Measurements from ENCODE around the gene GNPTG. TPM values are rescaled to one million over a fixed set of nuclear protein-coding genes. Genes with fewer than 3 reads are reported as not detected.
A peak's percentile ranks its signal among the peaks of the same experiment; 100 is the strongest.

Gene GNPTG
- total RNA-seq, 2 donors from 2014 or later = 31.8 to 46.7 TPM

DNA sequence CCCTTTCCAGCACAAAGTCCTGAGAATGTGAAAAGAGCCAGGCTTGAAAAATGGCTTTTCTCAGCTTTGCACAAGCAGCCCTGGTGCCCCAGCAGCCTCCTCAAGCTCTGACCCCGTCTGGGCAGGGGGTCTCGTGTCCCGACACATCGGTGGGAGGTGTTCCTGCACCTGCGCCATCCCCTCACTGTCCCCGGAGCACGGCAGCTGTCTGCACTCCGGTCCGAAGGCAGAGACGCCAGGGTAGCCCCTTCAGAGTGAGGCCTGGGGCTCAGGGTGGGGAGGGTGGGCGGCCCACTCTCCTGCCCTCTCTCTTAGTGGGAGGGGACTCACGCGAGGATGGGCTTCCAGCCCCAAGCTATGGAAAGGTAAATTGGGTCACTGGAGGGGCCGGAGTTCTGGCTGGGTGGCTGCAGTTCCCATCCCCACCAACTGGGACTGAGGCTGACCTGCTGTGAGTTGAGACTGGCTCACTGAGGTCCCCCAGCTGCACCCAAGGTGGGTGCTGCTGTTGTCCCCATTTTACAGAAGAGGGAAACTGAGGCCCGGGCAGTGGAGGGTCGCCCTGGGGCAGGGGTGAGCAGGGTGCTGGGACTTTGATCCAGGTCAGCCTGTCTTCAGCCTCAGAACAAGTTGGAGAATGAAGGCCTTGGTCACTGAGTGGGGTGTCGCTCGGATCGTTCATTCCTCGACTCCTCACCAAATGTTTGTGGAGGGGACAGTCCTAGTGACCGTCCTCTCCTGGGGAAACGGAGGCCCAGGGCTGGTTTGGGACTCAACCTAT, 20.6 kb upstream of the GNPTG start:
- no peak for TF ChIP-seq CTCF (IDR thresholded peaks at IDR 0.05)
- Histone ChIP-seq H3K36me3 (no peaks in the 10 kb centered on the region), H3K9me3 (peaks cover 0 to 5% of the 10 kb centered on the region in 2 donors), H3K27me3 (peaks cover 9 to 24% of the 10 kb centered on the region in 2 donors), H3K27ac (no peak overlapping the region), H3K4me3 (peak overlapping the region in 1 of 2 donors; percentile 57), H3K4me1 (peaks cover 0 to 40% of the 10 kb centered on the region in 2 donors)
- no peak for DNase-seq (ENCODE audit: low spot score)

- Histone ChIP-seq H3K4me1 (peaks cover 0 to 38% of the 10 kb centered on the region in 2 donors), H3K9me3 (peaks cover 0 to 5% of the 10 kb centered on the region in 2 donors), H3K27ac (no peak overlapping the region), H3K27me3 (peaks cover 9 to 24% of the 10 kb centered on the region in 2 donors), H3K36me3 (no peaks in the 10 kb centered on the region), H3K4me3 (peak overlapping the region in 1 of 2 donors; percentile 57)
- no peak for TF ChIP-seq CTCF (IDR thresholded peaks at IDR 0.05)
- DNase-seq (ENCODE audit: low spot score) = peak; percentile 71
Observed at GRCh38 chr16:1331712-1332617, 19.8 kb upstream of the GNPTG start.

- no peak for DNase-seq (ENCODE audit: low spot score)
- H3K4me1 ChIP-seq = peaks cover 0 to 36% of the 10 kb centered on the region in 2 donors
- peaks cover 0 to 5% of the 10 kb centered on the region in 2 donors for H3K9me3 ChIP-seq
- peaks cover 9 to 24% of the 10 kb centered on the region in 2 donors for H3K27me3 ChIP-seq
- H3K4me3 ChIP-seq = peak overlapping the region; percentile 41 to 57
- no peaks in the 10 kb centered on the region for H3K36me3 ChIP-seq
- H3K27ac ChIP-seq = no peak overlapping the region
- no peak for TF ChIP-seq CTCF (IDR thresholded peaks at IDR 0.05)
Observed at GRCh38 chr16:1332618-1333148, 19.0 kb upstream of the GNPTG start.

- Histone ChIP-seq H3K27ac (no peak within 1 kb of the TSS), H3K27me3 (peaks cover 9 to 24% of the 10 kb centered on the region in 2 donors), H3K9me3 (peaks cover 0 to 5% of the 10 kb centered on the region in 2 donors), H3K4me3 (peak within 1 kb of the TSS; percentile 41 to 57), H3K4me1 (peaks cover 0 to 36% of the 10 kb centered on the region in 2 donors), H3K36me3 (no peaks in the 10 kb centered on the region)
- TF ChIP-seq CTCF (IDR thresholded peaks at IDR 0.05) = no peak
- DNase-seq (ENCODE audit: low spot score) = no peak
Observed at GRCh38 chr16:1333149-1333812, 18.4 kb upstream of the GNPTG start, which contains the start of gene BAIAP3. Gene BAIAP3 (plus strand): TSS chr16:1333645. CDS start chr16:1338550, 4,905 bp downstream.

All from right atrium auricular region (tissue), 2 donors.